WERI-Rb-1 (cell line): ENCODE measurements around the gene SLC17A8.

Experiments
- DNase-seq: peaks from one replicate; pipeline ENCODE4 v3.0.0-alpha.2; 2020
- H3K27ac ChIP-seq: fragments of 250-450 bp; sonication (Bioruptor Pico); 2 replicates; pipeline ENCODE4 v1.5.1; 2020; ENCODE audit warnings: mild to moderate bottlenecking, moderate library complexity
- H3K27me3 ChIP-seq: fragments of 250-450 bp; sonication (Bioruptor Pico); 2 replicates; pipeline ENCODE4 v1.5.1; 2021; ENCODE audit warnings: mild to moderate bottlenecking, low read depth, moderate library complexity; ENCODE audit not compliant: insufficient read depth, severe bottlenecking
- H3K36me3 ChIP-seq: fragments of 250-450 bp; sonication (Bioruptor Pico); 2 replicates; pipeline ENCODE4 v1.5.1; 2020; ENCODE audit warnings: mild to moderate bottlenecking, moderate library complexity
- H3K4me3 ChIP-seq: 2 replicates; pipeline ENCODE4 v1.5.1; 2011; ENCODE audit warnings: low read depth, mild to moderate bottlenecking, control low read depth, low read length
- H3K9me3 ChIP-seq: fragments of 250-450 bp; sonication (Bioruptor Pico); 2 replicates; pipeline ENCODE4 v1.5.1; 2021; ENCODE audit warnings: mild to moderate bottlenecking, moderate library complexity; ENCODE audit not compliant: severe bottlenecking
- TF ChIP-seq, protein P1 (sequence below): IDR thresholded peaks from 2 replicates; pipeline ENCODE4 v1.5.1; 2011; ENCODE audit warnings: low read depth, mild to moderate bottlenecking, control low read depth, inconsistent platforms, low read length

SLC17A8 gene

GRCh38 chr12:100384559-100384935, 27.7 kb downstream of the SLC17A8 start:
- no peak overlapping the region for H3K27ac ChIP-seq
- TF ChIP-seq, protein P1, sequence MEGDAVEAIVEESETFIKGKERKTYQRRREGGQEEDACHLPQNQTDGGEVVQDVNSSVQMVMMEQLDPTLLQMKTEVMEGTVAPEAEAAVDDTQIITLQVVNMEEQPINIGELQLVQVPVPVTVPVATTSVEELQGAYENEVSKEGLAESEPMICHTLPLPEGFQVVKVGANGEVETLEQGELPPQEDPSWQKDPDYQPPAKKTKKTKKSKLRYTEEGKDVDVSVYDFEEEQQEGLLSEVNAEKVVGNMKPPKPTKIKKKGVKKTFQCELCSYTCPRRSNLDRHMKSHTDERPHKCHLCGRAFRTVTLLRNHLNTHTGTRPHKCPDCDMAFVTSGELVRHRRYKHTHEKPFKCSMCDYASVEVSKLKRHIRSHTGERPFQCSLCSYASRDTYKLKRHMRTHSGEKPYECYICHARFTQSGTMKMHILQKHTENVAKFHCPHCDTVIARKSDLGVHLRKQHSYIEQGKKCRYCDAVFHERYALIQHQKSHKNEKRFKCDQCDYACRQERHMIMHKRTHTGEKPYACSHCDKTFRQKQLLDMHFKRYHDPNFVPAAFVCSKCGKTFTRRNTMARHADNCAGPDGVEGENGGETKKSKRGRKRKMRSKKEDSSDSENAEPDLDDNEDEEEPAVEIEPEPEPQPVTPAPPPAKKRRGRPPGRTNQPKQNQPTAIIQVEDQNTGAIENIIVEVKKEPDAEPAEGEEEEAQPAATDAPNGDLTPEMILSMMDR, result no peak
- no peaks in the 10 kb centered on the region for H3K9me3 ChIP-seq
- no peak for DNase-seq
- no peak overlapping the region for H3K4me3 ChIP-seq
- H3K27me3 ChIP-seq, result no peaks in the 10 kb centered on the region
- no peaks in the 10 kb centered on the region for H3K36me3 ChIP-seq

DNA sequence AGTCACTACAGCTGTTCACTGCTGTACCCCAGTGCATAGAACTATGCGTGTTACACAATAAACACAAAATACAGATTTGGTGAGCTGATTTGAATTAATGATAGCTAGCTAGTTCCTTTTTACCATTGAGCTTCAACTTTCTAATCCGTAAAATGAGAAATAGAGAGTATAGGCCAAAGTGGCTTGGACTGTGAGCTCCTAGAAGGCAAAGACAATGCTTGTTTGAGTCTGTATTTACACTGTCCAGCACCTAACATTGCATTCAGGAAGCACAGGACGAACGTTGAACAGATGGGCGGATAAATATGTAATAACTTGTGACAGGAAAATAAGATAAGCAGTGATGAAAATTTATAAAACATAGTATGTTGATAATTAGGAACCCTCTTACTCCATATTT, 31.5 kb downstream of the SLC17A8 start:
- Histone ChIP-seq H3K27ac (no peak overlapping the region), H3K36me3 (no peaks in the 10 kb centered on the region), H3K4me3 (no peak overlapping the region), H3K27me3 (no peaks in the 10 kb centered on the region), H3K9me3 (no peaks in the 10 kb centered on the region)
- no peak for DNase-seq
- TF ChIP-seq, protein P1, result no peak

DNA sequence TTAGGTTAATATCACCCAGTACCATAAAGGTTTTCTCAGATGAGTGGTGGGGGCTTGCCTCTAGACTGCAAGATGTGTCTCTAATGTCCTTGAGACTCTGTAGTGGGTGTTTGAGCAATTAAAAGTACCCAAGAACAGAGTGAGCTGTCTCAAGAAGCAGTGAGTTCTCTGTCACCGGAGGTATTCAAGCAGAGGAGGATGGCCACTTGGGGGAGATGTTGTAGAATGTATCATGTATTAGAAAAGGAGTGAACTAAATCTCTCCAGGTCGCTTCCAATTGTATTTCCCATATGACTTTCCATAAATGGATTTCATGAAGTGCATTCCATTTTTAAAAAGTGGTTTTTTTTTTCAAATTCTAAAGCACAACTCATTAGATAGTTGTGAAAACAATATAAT, 35.0 kb downstream of the SLC17A8 start:
- no peaks in the 10 kb centered on the region for H3K27me3 ChIP-seq
- no peaks in the 10 kb centered on the region for H3K9me3 ChIP-seq
- no peaks in the 10 kb centered on the region for H3K36me3 ChIP-seq
- no peak overlapping the region for H3K4me3 ChIP-seq
- no peak for DNase-seq
- H3K27ac ChIP-seq, result no peak overlapping the region
- TF ChIP-seq, protein P1, result no peak

DNA sequence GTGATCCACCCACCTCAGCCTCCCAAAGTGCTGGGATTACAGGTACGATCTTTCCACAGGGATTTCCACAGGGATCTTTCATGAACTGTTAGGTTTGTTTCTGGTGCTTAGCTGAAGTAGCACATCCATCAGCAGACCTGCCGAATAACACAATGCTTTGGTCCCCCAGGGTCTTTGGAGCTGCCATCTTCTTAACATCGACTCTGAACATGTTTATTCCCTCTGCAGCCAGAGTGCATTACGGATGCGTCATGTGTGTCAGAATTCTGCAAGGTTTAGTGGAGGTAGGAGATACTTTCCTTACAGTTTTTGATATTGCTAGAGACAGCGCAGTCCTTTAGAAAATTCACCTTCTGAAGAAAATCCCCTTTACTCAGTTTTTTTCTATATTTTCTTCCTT, 36.3 kb downstream of the SLC17A8 start:
- DNase-seq, result no peak
- Histone ChIP-seq H3K27ac (no peak overlapping the region), H3K36me3 (no peaks in the 10 kb centered on the region), H3K4me3 (no peak overlapping the region), H3K27me3 (no peaks in the 10 kb centered on the region), H3K9me3 (no peaks in the 10 kb centered on the region)
- TF ChIP-seq, protein P1, result no peak

DNA sequence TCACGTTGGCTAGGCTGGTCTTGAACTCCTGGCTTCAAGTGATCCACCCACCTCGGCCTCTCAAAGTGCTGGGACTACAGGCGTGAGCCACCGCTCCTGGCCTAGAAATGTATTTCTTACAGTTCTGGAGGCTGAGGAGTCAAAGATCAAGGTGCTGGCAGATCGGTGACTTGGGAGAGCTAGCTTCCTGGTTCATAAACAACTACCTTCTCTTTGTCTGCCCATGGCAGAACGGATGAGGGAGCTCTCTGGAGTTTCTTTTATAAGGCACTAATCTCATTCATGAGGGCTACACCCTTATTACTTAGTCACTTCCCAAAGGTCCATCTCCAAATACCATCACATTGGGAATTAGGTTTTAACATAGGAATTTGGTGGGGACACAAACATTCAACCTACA, 38.9 kb downstream of the SLC17A8 start:
- Histone ChIP-seq H3K9me3 (no peaks in the 10 kb centered on the region), H3K27me3 (no peaks in the 10 kb centered on the region), H3K4me3 (no peak overlapping the region), H3K36me3 (no peaks in the 10 kb centered on the region), H3K27ac (no peak overlapping the region)
- TF ChIP-seq, protein P1, result no peak
- DNase-seq, result no peak

DNA sequence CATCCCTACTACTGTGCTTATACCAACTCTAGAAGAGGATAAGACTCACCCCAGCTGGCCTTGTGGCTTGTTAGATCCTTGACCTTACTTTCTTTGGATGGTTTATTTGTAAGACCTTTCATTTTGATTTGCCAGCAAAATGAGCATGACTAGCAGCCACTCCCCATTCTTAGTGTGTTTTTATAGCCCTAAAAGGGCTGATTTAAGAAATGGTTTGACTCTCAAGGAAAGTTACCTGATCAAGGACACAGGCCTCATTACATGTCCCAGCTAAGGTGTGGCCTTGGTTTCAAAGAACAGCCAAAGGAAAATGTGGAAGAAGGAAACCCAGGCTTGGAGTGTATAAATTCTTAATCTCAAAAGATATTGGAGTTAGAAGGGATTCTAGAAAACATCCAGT, 41.4 kb downstream of the SLC17A8 start:
- TF ChIP-seq, protein P1, result no peak
- Histone ChIP-seq H3K4me3 (no peak overlapping the region), H3K9me3 (no peaks in the 10 kb centered on the region), H3K36me3 (no peaks in the 10 kb centered on the region), H3K27me3 (no peaks in the 10 kb centered on the region), H3K27ac (no peak overlapping the region)
- DNase-seq, result no peak
